Stimulated activated CD8-positive, alpha-beta memory T cell treated with anti-CD3 and anti-CD28 coated beads, Interleukin-7, amount 100 ng/mL, for 1 hour (primary cell): Measurements from ENCODE around the gene CDC73.
"Not testable (repeated sequence)": the region's sequence is repeated elsewhere in the genome, so short reads cannot be mapped to it uniquely, and the experiment has no call there.

Experiments
- DNase-seq, 2 donors: peaks; one replicate each; pipeline ENCODE4 v3.0.0-alpha.2; 2020; ENCODE audit warnings: low read depth in 2 of 2

The CDC73 gene

GRCh38 chr1:193284219-193284618 is 162.4 kb downstream of the CDC73 start:
- DNase-seq, result no peak

GRCh38 chr1:193285641-193286040 is 163.8 kb downstream of the CDC73 start:
- no peak for DNase-seq

GRCh38 chr1:193288548-193289080 is 166.8 kb downstream of the CDC73 start:
- DNase-seq, result not testable (repeated sequence)

GRCh38 chr1:193293726-193294125 is 171.9 kb downstream of the CDC73 start:
- DNase-seq, result no peak

GRCh38 chr1:193299038-193299437 is 177.2 kb downstream of the CDC73 start:
- no peak for DNase-seq

GRCh38 chr1:193301746-193302145 is 179.9 kb downstream of the CDC73 start:
- DNase-seq, result no peak

GRCh38 chr1:193303849-193304248 is 182.0 kb downstream of the CDC73 start:
- DNase-seq, result no peak
